Stimulated activated CD4-positive, alpha-beta T cell treated with anti-CD3 and anti-CD28 coated beads, Interleukin-15, amount 100 ng/mL, for 24 hours (primary cell): ENCODE results near the gene LRRC4B.

Experiments used
- DNase-seq: peaks from one replicate; pipeline ENCODE4 v3.0.0-alpha.2; 2020

The LRRC4B gene

DNA sequence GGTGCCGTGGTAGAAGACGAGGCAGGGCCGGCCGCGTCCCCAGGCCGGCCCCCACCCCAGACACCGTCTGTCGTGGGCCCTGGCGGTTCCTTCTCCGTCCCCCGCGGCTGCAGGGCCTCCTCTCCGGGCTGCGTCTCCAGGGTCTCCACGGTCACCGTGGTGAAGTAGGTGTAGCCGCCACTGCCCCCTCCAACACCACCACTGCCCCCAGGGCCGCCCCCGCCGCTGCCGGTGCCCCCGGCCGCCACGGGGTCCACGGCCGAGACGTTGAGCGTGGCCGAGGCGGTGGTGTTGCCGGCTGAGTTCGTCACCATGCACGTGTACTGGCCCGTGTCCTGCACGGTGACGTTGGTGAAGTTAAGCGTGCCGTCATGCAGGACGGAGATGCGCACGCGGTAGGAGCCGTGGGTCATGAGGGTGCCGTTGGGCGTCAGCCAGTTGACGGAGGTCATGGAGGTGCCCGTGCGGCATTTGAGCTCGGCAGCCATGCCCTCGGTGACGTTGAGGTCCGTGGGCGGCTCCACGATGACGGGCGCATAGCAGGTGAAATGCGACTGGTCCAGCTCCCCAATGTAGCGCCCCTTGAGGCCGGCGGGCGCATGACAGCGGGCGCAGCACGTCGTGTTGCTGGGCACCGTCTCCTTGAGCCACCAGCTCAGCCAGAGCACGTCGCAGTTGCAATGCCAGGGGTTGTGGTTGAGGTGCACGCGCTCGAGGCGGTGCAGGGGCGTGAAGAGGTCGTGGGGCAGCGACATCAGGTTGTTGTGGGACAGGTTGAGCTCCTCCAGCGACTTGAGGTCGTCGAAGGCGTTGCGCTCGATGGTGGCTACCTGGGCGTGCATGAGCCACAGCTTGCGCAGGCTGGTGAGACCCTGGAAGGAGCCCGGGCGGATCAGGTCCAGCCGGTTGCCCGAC lies 49.9 kb downstream of the LRRC4B start:
- peak; percentile 27 for DNase-seq

DNA sequence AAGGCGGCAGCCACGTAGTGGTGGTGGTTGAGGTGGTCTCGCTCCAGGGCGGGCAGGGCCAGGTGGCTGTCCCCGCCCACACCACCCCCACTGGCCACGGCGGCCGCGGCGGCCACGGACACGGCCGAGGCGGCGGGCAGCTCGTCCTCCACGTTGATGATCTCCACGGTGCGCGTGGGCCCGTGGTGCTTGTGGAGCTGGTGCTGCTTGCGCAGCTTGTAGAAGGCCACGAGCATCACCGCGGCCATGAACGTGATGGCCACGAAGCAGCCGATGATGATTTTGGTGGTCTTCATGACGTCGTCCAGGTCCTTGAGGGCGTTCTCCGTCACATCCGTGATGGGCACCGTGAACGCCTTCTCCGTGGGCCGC lies 50.5 kb downstream of the LRRC4B start:
- DNase-seq = no peak

DNA sequence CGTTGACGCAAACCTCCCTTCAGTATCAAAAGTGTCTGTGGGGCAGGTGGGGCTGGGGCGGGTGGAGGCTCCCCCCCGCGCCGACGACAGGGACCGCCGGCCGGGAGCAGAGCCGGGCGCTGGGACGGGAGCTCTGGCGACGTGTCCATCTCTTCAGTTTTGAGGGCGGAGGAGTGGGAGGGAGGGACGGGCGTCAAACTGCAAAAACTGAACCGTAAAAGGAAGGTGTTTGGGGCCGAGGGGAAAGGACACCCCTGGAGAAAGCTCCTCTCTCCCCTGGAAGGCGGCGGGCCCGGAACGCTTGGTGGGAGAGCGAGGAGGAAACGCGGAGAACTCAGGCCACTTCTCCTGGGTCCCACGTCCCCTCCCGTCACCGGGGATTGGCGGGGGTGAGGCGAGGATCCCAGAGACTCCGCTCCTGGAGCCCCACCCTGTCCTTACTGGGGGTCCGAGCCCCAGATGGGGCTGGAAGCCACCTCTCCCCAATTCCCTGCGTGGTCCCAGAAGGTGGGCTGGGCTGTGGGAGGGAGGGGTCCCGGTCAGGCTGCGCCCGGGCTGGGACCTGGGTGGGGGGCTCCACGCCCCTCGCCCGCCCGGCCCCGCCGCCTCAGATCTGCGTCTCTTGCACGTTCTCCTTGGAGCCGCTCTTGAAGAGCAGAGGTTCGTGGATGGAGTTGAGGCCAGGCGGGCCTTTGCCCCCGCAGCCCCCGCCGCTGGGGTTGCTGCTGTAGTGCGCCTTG lies 51.1 kb downstream of the LRRC4B start:
- no peak for DNase-seq

DNA sequence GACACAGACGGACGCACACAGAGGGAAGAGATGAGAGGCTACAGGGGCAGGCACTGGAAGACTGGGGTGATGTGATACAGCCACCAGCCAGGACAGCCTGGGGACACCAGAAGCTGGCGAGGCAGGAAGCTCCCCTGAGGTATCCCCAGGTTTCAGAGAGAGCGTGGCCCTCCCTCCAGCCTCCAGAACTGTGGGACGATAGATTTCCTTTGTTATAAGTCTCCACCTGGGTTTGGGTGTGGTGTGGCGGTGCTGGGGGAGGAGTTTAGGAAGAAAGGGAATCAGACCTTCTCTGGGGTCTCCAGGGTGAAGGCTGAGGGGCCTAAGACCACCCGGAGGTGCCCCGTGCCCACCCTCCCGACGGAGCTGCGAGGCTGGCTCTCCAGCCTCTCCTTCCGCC lies 51.8 kb downstream of the LRRC4B start:
- no peak for DNase-seq

DNA sequence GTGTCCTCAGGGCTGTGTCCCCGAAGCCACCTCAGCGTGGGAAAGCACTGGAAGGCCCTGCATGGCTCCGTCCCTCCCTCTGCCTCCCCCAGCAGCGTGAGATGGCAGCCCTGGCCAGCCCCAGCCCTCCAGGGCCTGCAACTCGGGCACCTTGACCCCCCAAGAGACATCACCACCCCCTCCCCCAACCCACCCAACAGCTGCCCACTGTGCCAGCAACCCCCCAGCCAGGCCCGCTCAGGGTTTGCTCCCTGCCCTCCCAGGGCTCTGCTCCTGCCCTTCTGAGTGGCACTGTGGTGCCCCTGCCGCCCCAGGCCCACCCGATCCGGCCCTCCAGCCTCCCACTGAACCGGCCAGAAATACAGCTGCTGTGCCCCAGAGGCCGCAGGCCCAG lies 53.1 kb downstream of the LRRC4B start:
- DNase-seq = no peak

DNA sequence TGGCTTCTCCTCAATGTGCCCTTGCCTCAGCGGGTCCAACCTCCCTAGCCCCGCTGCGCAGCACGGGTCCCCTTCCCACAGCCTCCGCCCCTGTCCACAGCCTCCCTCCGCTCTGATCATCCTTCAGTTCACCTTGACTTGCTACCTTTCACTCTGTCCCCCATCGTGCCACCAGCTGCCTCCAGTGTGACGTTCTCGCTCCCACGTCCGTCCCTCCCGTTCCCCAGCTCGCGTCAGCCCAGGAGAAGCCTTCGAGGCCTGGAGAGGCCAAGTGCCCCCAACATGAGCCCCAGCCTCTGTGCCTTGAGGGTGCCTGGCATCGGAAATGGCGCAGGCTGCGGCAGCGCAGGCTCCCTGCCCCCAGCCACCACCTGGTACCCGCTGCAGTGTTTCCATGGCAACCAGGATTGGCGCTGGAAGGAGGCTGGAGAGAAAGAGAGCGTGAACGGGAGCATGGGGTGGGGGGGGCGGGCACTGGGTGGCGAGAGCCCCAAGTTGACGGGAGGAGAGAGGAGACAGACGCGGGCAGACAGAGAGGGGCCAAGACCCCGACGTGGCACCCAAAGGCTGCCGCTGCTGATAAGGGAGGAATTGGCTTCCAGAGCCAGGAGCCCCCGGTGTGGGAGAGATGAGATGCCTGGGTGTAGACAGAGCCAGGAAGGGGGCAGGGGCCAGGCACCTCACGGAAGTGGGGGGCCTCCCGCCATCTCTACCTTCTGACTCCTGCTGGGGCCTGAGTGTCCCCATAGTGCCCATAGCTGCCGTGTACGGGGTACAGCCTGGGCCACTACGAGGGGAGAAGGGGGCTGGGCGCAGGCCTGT lies 53.7 kb downstream of the LRRC4B start:
- no peak for DNase-seq

DNA sequence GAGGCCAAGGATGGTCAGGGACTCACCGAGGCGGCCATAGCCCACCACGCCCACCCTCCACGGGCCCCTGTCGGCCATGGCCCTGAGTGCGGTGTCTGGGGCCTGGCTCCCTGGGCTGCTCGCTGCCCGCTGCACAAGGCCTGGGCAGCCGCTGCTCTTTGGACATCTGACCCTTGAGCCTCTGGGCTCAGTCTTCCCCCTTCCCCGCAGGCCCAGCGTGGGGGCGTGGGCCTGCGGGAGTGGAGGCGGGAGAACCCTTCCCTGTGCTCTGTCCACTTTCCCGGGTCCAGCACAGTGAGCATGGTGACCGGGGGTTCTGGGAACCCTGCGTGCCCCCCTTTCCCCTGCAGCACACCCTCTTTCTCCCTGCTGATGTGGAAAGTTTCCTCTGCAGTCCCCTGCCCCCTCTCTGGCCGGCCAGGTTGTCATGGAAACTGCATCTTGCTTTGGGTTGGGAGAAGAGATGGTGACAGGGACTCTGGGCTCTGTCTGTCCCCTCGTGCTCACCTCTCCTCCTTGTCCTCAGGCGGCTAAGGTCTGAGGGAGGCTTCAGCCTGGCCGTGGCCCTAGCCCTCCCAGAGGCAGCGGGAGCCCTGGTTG lies 54.4 kb downstream of the LRRC4B start, which contains the start of gene ASPDH:
Gene ASPDH (minus strand): TSS at position 168 of the 600 bp plus-strand sequence. CDS start 90 bp downstream, at position 78.
- no peak for DNase-seq

DNA sequence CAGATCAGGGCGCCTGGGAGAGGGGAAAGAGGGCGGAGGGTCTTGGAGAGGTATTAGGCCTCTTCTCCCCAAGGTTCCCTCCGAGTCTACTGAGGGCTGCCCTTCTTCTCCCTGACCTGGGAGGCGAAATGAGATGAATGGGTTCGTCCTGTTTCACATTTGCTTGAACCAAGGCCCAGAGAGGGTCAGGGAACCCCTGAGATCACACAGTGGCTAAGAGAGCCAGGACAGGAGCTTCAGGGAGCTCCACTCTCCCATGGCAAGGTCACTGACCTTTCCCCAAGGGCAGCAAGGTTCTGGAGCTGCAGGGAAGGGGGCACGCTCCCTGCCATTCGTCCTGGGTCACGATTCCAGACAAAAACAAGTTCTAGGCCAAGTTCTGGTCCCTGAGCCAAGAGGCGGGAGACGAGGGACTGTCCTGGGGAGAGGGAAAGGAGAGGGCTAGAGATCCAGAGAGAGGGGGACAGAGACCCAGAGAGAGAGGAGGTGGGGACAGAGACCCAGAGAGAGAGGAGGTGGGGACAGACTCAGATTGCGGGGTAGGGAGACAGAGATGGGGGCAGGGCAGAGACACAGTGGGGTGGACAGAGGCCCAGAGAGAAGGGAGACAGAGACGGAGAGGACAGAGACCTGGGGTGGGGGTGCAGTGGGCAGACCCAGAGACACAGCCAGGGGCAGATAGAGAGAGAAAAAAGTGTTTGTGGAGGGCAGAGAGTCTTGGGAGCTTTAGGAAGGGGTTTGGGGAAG lies 55.1 kb downstream of the LRRC4B start:
- DNase-seq = no peak

DNA sequence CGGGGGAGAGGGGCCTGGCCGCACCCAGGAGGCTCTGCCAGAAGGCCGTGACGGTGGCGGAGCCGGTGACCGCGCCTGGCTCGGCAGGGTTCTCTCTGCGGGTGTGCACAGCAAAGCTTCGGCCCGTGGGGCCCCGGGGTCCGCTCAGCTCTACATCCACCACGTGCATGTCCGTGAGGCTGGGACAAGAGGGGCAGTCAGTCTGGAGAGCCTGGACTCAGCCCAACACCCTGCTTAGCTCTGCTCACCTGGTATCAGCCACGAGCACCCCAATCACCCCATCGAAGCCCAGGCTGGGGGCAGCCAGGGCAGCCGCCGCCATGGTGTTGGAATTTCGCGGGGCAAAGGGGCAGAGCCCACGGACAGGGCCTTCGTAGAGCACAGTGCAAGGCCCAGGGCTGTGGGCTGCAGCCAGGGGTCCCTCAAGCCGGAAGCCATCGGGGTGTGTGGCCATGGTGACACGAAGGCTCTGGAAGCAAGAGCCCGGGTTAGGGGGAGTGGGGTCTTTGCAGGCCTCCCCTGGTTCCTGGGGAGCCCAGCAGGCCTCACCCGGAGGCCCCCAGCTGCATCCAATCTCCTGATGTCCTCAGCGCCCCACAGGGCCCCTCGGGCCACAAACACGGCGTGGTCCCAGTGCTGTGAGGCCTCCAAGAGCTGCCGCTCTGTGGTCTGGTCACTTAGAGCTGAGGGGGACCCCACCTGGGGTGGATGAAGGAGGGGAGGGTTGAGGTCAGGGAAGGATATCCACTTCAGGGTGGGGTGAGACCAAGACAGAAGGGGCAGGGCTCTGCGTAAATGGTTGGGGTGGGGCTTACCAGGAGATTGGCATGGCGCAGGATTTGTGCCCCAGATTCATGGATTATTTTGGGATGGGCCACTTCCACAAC lies 55.9 kb downstream of the LRRC4B start:
- no peak for DNase-seq

DNA sequence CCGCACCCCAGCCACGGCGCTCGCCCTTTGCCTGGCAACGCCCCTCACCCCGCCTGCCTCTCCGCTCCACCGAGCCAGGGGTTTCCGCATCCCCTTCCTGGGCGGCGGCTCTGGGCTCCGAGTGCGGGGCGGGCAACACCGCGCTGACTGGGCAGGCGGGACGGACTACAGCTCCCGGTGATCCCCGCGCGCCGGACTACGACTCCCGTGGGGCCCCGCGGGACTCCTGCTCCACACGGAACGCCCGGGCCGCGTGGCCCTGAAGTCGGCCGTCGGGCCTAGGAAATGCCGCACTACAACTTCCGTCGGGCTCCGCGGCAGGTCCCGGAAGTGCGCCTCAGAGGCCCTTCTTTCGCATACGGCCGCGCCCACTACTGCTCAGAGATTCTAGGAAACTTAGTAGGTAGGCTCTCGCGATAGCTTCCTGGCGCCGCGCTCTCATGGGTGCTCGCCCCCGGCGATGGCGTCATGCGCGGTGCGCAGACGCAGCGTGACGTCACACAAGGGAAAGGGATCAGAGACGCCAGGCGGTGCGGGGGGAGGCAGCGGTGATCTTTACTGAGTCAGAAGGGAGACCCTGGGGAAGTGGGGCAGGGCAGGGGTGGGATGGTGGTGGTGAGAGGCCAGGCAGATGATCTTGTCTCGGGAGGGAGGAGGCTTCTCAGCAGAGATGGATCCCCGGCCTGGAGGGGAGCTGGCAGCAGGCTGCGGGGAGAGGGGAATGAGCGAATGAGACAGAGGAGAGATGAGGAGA lies 57.0 kb downstream of the LRRC4B start, which contains the start of gene JOSD2:
Gene JOSD2 (minus strand): TSS at position 123 of the 754 bp plus-strand sequence. CDS start 760 bp downstream, outside the sequence.
- DNase-seq = peak; percentile 97

DNA sequence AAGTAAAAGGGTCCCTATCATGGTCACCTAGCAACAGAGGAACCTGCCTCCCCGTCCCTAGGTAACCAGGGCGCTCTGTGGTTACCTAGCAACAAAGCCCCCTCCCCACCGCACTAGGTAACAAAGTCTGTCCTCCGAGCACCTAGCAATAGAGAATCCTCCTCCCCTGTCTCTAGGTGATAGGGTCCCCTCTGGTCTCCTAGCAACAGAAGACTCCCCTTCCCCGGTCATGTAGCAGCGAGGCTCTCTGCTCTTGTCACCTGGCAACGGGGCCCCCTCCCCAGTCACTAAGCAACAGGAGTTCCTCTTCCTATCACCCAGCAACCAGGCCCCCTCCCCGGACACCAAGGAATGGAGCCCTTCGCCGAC lies 57.6 kb downstream of the LRRC4B start:
- DNase-seq = no peak

DNA sequence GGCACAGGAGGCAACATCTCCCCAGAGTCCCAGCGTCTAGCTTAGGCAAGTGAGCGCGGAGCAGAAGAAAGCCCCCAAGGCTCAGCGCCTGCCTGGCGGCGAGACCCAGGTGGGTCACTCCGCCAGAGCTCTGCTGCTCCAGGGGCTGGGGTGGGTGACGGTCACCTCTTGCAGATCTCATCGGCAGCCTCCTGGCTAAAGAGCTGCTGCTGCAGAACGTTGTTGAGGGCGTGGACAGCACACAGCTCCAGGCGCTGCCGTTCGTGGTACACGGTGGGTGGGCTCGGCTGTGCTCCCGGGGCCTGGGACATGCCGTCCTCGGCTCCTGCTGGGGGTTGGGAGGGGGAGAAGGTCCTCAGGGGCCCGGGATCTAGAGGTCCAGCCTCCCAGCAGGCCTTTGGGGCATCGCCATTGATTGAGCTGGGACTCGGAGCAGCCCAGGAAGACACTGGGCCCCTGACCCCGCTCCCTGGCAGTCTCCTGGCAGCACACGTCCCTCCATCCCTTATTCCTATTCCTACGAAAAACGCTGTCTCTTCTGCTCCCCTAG lies 58.0 kb downstream of the LRRC4B start:
- DNase-seq = no peak

DNA sequence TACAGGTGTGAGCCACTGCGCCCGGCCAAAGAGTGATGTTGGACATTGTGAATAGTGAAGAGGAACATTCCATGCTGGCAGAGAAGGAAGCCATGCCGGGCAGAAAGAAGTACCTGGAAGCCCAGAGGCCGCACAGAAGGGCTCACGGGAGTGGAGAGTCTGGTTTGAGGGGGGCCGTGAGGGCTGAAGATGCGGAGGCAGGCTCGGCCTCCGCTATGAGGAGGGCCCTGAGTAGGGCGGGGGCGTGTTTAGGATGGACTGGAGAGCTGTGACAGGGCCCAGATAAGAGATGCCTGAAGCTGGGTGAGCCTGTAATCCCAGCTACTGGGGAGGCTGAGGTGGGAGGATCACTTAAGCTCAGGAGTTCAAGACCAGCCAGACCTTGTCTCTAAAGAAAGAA lies 58.9 kb downstream of the LRRC4B start:
- no peak for DNase-seq

DNA sequence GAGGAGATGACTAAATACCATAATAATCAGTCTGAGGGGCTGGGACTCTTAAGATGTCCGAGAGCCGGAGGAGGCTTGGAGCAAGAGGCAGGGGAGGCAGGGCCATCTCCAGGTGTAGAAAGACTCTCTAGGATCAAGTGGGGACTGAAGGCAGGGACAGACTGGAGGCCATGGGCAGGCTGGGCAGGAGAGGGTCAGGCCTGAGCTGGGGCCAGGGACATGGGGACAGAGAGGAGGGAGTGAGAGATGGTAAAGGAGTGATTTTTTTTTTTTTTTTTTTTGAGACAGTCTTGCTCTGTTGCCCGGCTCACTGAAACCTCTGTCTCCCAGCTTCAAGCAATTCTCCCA lies 59.4 kb downstream of the LRRC4B start:
- DNase-seq = no peak

DNA sequence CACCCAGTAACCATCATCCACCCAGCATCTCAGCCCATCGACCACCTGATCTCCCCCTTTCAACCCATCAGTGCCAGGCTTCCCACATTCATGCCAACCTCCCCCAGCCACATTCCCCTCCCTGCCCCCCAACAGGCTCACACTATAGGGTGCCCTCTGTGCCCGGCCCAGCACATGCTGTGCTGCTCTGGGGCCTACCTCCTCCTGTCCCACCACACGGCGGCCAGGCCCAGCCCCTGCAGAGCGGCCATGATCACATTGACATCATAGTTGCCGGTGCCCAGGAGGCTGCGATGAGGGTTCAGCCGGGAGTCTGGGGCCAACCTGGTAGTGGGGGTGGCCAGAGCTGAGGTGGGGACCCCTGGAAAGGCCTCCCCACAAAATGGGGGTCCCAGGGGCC lies 60.9 kb downstream of the LRRC4B start:
- no peak for DNase-seq

DNA sequence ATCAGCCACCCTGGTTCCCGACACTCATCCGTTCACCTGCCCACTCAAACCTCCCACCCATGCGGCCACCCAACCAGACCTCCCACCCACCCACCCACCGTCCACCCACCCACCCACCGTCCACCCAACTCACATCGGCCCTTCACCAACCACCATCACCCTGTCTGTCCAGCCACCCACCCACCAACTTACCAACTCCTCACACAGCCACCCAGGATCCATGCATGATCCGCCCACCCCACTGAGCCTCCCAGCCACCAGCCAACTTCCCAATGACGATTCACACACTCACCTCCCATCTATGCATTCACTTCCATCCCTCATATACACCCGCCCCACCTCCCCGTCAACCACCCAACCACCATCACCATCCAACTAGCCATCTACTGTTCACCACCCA lies 61.5 kb downstream of the LRRC4B start:
- DNase-seq = no peak

DNA sequence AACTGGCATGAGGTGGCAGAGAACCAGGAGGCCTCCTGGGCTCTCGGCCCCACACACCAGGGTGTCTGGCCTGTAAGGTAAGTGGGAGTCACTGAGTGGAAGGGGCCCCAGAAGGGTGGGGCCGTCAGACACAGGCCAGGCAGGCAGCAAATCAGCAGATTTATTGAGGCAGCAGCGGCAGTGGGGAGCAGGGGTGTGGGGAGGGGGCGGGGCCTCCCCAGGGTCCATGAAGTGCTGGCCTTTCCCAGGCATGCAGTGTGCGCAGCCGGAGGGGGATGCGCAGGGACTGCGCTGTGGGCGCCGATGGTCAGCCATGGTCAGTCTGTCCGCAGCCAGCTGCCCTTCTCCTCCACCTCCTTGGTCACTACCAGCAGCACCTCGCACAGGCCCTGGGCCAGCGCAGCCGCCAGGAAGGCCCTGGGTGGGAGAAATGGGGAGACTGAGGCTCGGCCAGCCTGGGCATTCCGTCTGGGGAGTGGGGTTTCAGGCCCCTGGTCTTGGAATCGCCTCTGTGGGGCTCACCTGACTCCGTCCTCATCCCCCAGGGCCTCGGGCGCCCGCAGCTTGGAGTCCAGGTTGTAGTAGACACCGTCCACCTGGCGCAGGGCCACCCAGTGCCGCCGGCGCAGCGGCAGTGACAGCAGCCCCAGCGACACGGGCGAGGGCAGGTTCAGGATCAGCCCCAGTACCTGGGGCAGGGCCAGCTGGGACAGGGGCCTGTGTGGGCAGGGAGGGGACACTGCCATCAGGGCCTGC lies 62.2 kb downstream of the LRRC4B start:
- no peak for DNase-seq

DNA sequence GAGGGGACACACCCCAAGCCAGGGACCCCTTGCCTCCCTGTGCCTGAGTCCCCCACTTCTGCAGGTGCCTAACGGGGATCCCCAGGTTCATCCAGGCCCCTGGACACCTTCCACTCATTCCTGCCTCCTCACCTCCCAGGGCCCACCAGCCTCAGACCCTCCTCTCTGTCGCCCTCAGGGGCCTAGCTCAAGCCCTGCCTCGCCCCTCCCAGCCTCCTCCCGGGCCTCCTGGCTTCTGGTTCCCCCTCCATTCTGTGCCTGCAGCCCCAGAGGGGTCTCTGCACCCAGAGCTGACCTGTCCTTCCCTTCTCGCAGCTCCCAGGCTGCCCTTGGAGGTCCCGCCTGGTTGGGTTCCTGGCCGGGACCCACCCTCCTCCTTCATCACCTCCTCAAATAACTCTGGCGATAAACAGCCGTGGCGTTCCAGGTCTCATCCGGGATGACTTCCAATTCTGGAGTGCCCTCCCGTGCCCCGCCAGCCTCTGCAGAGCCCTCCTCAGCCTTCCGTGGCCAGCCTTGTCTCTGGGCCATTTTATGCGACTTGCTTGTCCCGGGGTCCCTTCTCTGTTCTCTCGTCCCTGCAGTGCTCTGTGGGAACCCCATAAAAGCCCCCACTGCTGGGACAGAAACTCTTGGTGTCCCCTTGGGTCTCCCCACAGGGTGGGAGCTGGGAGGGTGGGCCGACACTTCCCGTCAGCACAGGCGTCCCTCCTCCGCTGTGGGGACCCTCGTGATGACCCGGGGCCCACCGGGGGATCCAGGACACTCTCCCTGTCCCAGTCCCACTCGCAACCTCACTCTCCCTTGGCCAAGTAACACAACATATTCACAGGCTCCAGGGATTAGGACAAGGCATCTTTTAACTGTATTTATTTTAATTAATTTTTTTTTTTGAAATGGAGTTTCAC lies 66.4 kb downstream of the LRRC4B start:
- no peak for DNase-seq
